ENCODE measurements around the gene EIF3I.

EIF3I gene

GRCh38 chr1:32199043-32199716, 23.0 kb upstream of the EIF3I start:
- peak overlapping the region; percentile 80 for H3K27ac ChIP-seq
- TF ChIP-seq CTCF (IDR thresholded peaks at IDR 0.05) = no peak
- TF ChIP-seq ZFX (IDR thresholded peaks at IDR 0.05; ENCODE audit: borderline replicate concordance) = no peak

DNA sequence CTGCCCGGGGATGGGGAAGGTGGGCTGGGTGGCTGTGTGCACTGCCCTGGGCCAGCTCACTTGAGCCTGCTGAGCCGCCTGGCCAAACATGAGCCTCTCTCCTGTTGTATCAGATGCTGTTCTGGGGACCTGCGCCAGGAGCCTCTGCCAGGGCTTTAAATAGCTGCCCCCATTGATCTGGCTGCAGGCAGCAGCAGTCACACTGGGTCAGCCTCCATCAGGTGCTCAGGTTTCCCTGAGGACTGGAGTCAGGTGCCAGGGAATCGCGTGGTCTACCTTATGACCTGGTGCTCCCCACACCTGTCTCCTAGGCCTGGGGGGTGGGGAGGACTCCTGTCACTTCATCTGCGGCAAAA, 22.5 kb upstream of the EIF3I start:
- TF ChIP-seq CTCF (IDR thresholded peaks at IDR 0.05) (no peak), ZFX (IDR thresholded peaks at IDR 0.05; ENCODE audit: borderline replicate concordance) (no peak)
- peak overlapping the region; percentile 80 for H3K27ac ChIP-seq

DNA sequence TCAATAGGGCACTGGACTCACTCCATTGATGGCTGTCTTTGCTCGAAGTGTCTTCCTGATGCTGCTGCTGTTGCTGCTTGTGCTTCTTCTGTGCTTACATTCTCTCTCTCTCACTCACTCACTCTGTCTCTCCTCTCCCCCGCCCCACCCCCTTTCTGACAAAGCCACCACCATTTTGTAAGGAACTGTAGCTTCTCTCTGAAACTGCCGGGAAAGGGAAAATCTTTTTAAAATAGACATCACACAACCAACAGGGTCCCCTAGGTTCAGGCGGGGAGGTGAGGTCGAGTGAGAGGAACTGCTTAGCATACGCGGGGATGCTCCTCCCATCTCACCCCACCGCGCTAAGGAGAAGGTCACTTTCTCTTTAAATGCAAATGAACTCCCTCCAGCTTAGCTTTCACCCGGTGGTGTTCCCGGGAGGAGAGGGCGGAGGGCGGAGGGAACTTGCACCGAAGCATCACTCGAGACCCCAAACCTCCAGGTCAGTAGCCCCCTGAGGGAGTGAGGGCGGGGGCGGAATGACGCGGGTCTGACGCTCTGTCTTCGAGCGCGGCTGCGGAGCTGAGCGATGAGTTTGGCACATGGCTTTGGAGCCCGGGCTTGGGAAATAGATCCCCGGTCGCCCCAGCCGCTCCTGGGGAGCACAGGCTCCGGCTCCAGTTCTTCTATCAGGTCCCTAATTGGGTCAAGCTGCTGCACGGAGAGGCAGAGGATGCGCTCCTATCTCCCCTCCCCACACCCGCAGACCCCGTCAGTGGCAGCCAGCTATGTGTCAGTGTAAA, 21.8 kb upstream of the EIF3I start, which contains the start of gene CCDC28B:
CCDC28B (plus strand) TSS at position 370 of the 785 bp plus-strand sequence. CDS start 1,341 bp downstream, outside the sequence.
- TF ChIP-seq CTCF (IDR thresholded peaks at IDR 0.05) (no peak), ZFX (IDR thresholded peaks at IDR 0.05; ENCODE audit: borderline replicate concordance) (no peak)
- peak within 1 kb of the TSS; percentile 80 for H3K27ac ChIP-seq

- TF ChIP-seq ZFX (IDR thresholded peaks at IDR 0.05; ENCODE audit: borderline replicate concordance) = no peak
- peak overlapping the region; percentile 80 for H3K27ac ChIP-seq
Observed at GRCh38 chr1:32201011-32201855, 21.0 kb upstream of the EIF3I start.

GRCh38 chr1:32204943-32205361, 17.3 kb upstream of the EIF3I start:
- TF ChIP-seq ZFX (IDR thresholded peaks at IDR 0.05; ENCODE audit: borderline replicate concordance) = no peak
- no peak for TF ChIP-seq CTCF (IDR thresholded peaks at IDR 0.05)
- H3K27ac ChIP-seq = peak overlapping the region; percentile 78

- peak within 1 kb of the TSS; percentile 78 for H3K27ac ChIP-seq
- TF ChIP-seq ZFX (IDR thresholded peaks at IDR 0.05; ENCODE audit: borderline replicate concordance) (no peak), CTCF (IDR thresholded peaks at IDR 0.05) (no peak)
Observed at GRCh38 chr1:32205401-32206370, 16.5 kb upstream of the EIF3I start, which contains the start of gene IQCC. TSS of gene IQCC (plus strand) at chr1:32205671. CDS start at chr1:32205682, 11 bp downstream.

All from 22Rv1 (cell line).